Endothelial cell of umbilical vein (primary cell): ENCODE data around the gene ALAD. TPM values are rescaled to one million over a fixed set of nuclear protein-coding genes. Genes with fewer than 3 reads are reported as not detected.

Experiments
- BruUV-seq: library from RNA; stranded (reverse); fragments of 400-500 nt; replicated peaks from 2 replicates; lab custom pipeline; 2021; lab: Mats Ljungman, UMichigan
- CTCF ChIA-PET: fragments of 300-600, 350-600 bp; sonication (Branson Sonifier 250); formaldehyde crosslinking; loops from one replicate; lab custom pipeline; 2021; ENCODE audit warnings: antibody characterized with exemption, inconsistent platforms; lab: Charles Lee
- POLR2A ChIA-PET: fragments of 300-600, 350-600 bp; sonication (Branson Sonifier 250); formaldehyde crosslinking; loops from one replicate; lab custom pipeline; 2021; ENCODE audit warnings: antibody characterized with exemption, inconsistent platforms; lab: Charles Lee
- DNase-seq: peaks from one replicate; pipeline ENCODE4 v3.0.0-alpha.2; 2011; ENCODE audit warnings: low read depth, low spot score
- FAIRE-seq: peaks from 2 replicates; lab custom pipeline; 2011; peaks lifted over from hg19 to GRCh38; lab: Jason Lieb, UNC
- H2AFZ ChIP-seq: 2 replicates; pipeline ENCODE4 v1.6.0; 2012; ENCODE audit warnings: low read depth, low read length, control low read depth, inconsistent platforms
- H3K27ac ChIP-seq: 2 replicates; pipeline ENCODE4 v1.5.1; 2011; ENCODE audit warnings: low read depth, mild to moderate bottlenecking, control low read depth, low read length, moderate library complexity; ENCODE audit not compliant: insufficient read depth
- H3K27me3 ChIP-seq, 2 experiments: 2 replicates each; pipeline versions ENCODE4 v1.6.0 to v1.6.1; 2011; ENCODE audit warnings: low read length in 2 of 2, mixed read lengths in 1 of 2; ENCODE audit not compliant: control insufficient read depth in 2 of 2, insufficient read depth in 2 of 2
- H3K36me3 ChIP-seq, 2 experiments: 2 replicates in 1 of 2; 3 replicates in 1 of 2; pipeline ENCODE4 v1.5.1; 2011; ENCODE audit warnings: low read length in 2 of 2, mild to moderate bottlenecking in 1 of 2, moderate library complexity in 1 of 2; ENCODE audit not compliant: control insufficient read depth in 2 of 2, insufficient read depth in 2 of 2; ENCODE audit errors: extremely low read depth in 1 of 2
- H3K4me1 ChIP-seq: 3 replicates; pipeline ENCODE4 v1.5.1; 2011; ENCODE audit warnings: mild to moderate bottlenecking, low read length; ENCODE audit not compliant: control insufficient read depth, insufficient read depth; ENCODE audit errors: extremely low read depth
- H3K4me2 ChIP-seq: 2 replicates; pipeline ENCODE4 v1.6.1; 2011; ENCODE audit warnings: low read length, control low read depth, mixed read lengths; ENCODE audit not compliant: insufficient read depth
- H3K4me3 ChIP-seq, 3 experiments: fragments of 200-600 bp in 1 of 3; sonication (generic), shearing (Covaris generic) in 1 of 3; replicated peaks in 1 of 3; 2 replicates each; pipeline ENCODE4 v1.5.1; 2011 to 2016; ENCODE audit warnings: control low read depth in 3 of 3, low read length in 3 of 3, mild to moderate bottlenecking in 2 of 3, inconsistent platforms in 1 of 3, low read depth in 1 of 3, moderate library complexity in 1 of 3; ENCODE audit not compliant: insufficient read depth in 1 of 3
- H3K79me2 ChIP-seq: 2 replicates; pipeline ENCODE4 v1.6.0; 2012; ENCODE audit warnings: low read length, inconsistent platforms; ENCODE audit not compliant: control insufficient read depth, insufficient read depth
- H3K9ac ChIP-seq: replicated peaks from 2 replicates; pipeline ENCODE3; 2011; ENCODE audit warnings: low read length, control low read depth; ENCODE audit not compliant: insufficient read depth; ENCODE audit errors: extremely low read depth
- H3K9me1 ChIP-seq: replicated peaks from 3 replicates; pipeline ENCODE4 v1.6.0; 2011; ENCODE audit warnings: mild to moderate bottlenecking, low read length; ENCODE audit not compliant: control insufficient read depth, insufficient read depth; ENCODE audit errors: extremely low read depth
- H3K9me3 ChIP-seq: replicated peaks from 2 replicates; pipeline ENCODE4 v1.5.1; 2012; ENCODE audit warnings: low read length, inconsistent platforms; ENCODE audit not compliant: control insufficient read depth, insufficient read depth
- H4K20me1 ChIP-seq: replicated peaks from 2 replicates; pipeline ENCODE3; 2011; ENCODE audit warnings: mild to moderate bottlenecking, low read length; ENCODE audit not compliant: control insufficient read depth, insufficient read depth; ENCODE audit errors: extremely low read depth
- EZH2 ChIP-seq: IDR thresholded peaks from 2 replicates; pipeline ENCODE4 v1.6.1; 2012; ENCODE audit warnings: borderline replicate concordance, low read depth, mild to moderate bottlenecking, moderate library complexity, low read length, inconsistent platforms; ENCODE audit not compliant: severe bottlenecking
- FOS ChIP-seq: IDR thresholded peaks from 2 replicates; pipeline ENCODE4 v1.6.1; 2011; ENCODE audit warnings: mild to moderate bottlenecking, low read length, moderate library complexity, borderline replicate concordance; ENCODE audit not compliant: insufficient read depth
- GATA2 ChIP-seq: IDR thresholded peaks from 2 replicates; pipeline ENCODE4 v1.7.0; 2011; ENCODE audit warnings: low read depth, mild to moderate bottlenecking, moderate library complexity, mixed read lengths, low read length; ENCODE audit not compliant: insufficient read length, insufficient read depth
- JUN ChIP-seq: IDR thresholded peaks from 2 replicates; pipeline ENCODE4 v1.6.1; 2011; ENCODE audit warnings: borderline replicate concordance, low read depth; ENCODE audit not compliant: insufficient read length, insufficient read depth
- MYC ChIP-seq: IDR thresholded peaks from one replicate; pipeline ENCODE4 v1.6.1; 2011; ENCODE audit warnings: mild to moderate bottlenecking, low read depth, low read length
- POLR2A ChIP-seq: IDR thresholded peaks from 2 replicates; pipeline ENCODE4 v1.6.1; 2012; ENCODE audit warnings: low read depth, mild to moderate bottlenecking, control low read depth, low read length
- POLR2AphosphoS5 ChIP-seq: IDR thresholded peaks from 2 replicates; pipeline ENCODE4 v1.6.1; 2012; ENCODE audit warnings: low read depth, mild to moderate bottlenecking, control low read depth, low read length, moderate library complexity; ENCODE audit not compliant: insufficient read depth
- dilution Hi-C: fragments of 300-500 bp; cut with MboI; formaldehyde crosslinking; loops from one replicate; pipeline ENCODE4 v1.15.0; 2019; ENCODE audit warnings: low sequenced_read_pairs; ENCODE audit not compliant: extremely low pct_ligation_motif_present
- intact Hi-C: fragments of 100-400 bp; cut with micrococcal nuclease; formaldehyde crosslinking; loops from one replicate; pipeline ENCODE4 v1.10.0; 2022
- polyA plus RNA-seq, 4 experiments: library from polyadenylated mRNA; depleted of rRNA in 3 of 4; stranded (reverse) in 3 of 4; unstranded in 1 of 4; fragments of >200 nt; gene quantifications; 2 replicates each; pipeline versions ENCODE4 v1.2.1 to v1.2.3, GENCODE V29; 2011 to 2012; ENCODE audit warnings: missing spikeins in 1 of 4
- total RNA-seq: library from RNA; stranded (reverse); gene quantifications from 2 replicates; pipeline ENCODE4 v1.2.3, GENCODE V29; 2021
- TF ChIP-seq, protein P1 (sequence below): IDR thresholded peaks from 2 replicates; pipeline ENCODE4 v1.6.1; 2011; ENCODE audit not compliant: insufficient read depth, insufficient read length
- TF ChIP-seq, protein P2 (sequence below), 2 donors: IDR thresholded peaks; 1 replicate in 1 of 2; 2 replicates in 1 of 2; pipeline ENCODE4 v1.5.1; 2011; ENCODE audit warnings: low read length in 2 of 2, mild to moderate bottlenecking in 2 of 2, moderate library complexity in 2 of 2, control low read depth in 1 of 2, inconsistent platforms in 1 of 2, low read depth in 1 of 2; ENCODE audit not compliant: insufficient read depth in 1 of 2; ENCODE audit errors: extremely low read depth in 1 of 2

The ALAD gene
- total and polyA plus RNA-seq, 2 donors (not counting 3 experiments of a cell fraction or from before 2014, with no cell fraction given), result 12.8 to 29.5 TPM

DNA sequence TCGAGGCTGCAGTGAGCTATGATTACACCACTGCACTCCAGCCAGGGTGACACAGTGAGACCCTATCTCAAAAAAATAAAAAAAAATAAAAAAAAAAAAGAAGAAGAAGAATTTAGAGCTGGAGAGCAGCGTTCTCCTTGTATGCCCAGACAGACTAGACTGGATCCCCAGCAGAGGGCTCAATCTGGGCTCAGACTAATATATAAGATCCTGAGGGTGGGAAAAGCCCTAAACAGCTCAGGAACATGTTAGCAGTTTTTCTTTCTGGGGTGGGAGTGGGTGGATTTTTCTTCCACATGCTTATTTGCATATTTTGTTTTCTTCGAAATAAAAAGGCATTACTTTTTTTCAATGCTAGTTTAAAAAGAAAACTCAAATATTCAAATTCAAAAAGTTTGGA is 52.6 kb downstream of the ALAD start:
- intact Hi-C loops (no loop called here), dilution Hi-C loops (no loop called here)
- POLR2A ChIA-PET, result interaction anchor here (0.9 kb wide), 1 partner anchor 8 kb away, joined by 3 read pairs; the partner anchor contains the start of gene WDR31
- no peaks in the 10 kb centered on the region for H3K79me2 ChIP-seq
- H3K4me1 ChIP-seq, result peaks cover 3% of the 10 kb centered on the region
- no peak overlapping the region for H3K27ac ChIP-seq
- FAIRE-seq, result no peak
- no peak overlapping the region for H3K9ac ChIP-seq
- no peaks in the 10 kb centered on the region for H3K36me3 ChIP-seq
- TF ChIP-seq MYC, result no peak
- no peak for TF ChIP-seq POLR2AphosphoS5
- no peak for TF ChIP-seq GATA2
- no peak for TF ChIP-seq POLR2A
- TF ChIP-seq, protein P1, sequence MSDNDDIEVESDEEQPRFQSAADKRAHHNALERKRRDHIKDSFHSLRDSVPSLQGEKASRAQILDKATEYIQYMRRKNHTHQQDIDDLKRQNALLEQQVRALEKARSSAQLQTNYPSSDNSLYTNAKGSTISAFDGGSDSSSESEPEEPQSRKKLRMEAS, result no peak
- peaks cover 38 to 52% of the 10 kb centered on the region in 2 experiments for H3K27me3 ChIP-seq
- H3K4me2 ChIP-seq, result no peak overlapping the region
- DNase-seq, result no peak
- no TSS peak for BruUV-seq
- H3K9me3 ChIP-seq, result no peaks in the 10 kb centered on the region
- H4K20me1 ChIP-seq, result no peaks in the 10 kb centered on the region
- CTCF ChIA-PET, result interaction anchor here (0.8 to 1.7 kb wide), 3 partner anchors 11 to 51 kb away, joined by 3 to 5 read pairs (median 3); partner anchors contain the start of gene HDHD3
- H2AFZ ChIP-seq, result no peak overlapping the region
- H3K9me1 ChIP-seq, result no peaks in the 10 kb centered on the region
- no peak overlapping the region for H3K4me3 ChIP-seq

DNA sequence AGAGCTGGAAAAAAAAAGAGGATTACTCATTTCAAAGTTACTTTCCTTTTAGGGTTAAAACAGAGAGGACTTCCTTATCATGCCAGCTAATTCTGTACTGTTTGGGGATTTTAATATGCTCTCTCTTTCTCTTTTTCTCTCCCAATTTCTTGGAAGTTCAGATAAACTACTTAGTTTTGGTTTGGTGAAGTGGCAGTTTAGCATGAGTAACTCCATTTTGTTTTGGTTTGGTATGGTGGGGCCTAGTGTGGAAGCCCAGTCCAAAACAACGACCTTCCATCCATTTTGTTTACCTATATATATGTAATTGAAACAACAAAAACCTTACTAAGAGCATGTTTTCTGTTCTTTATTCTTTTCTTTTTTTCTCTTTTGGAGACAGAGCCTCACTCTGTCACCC is 55.4 kb downstream of the ALAD start:
- POLR2A ChIA-PET, result no interaction called here
- CTCF ChIA-PET, result no interaction called here

More for the DNA sequence above, 55.4 kb downstream of the ALAD start:
- dilution Hi-C loops, result no loop called here
- no peaks in the 10 kb centered on the region for H3K9me1 ChIP-seq
- DNase-seq (no peak), FAIRE-seq (no peak)
- H4K20me1 ChIP-seq, result no peaks in the 10 kb centered on the region
- H3K4me2 ChIP-seq, result no peak overlapping the region
- H3K79me2 ChIP-seq, result no peaks in the 10 kb centered on the region
- intact Hi-C loops, result no loop called here
- peaks cover 4% of the 10 kb centered on the region for H3K4me1 ChIP-seq
- no peaks in the 10 kb centered on the region for H3K9me3 ChIP-seq
- no peak overlapping the region for H3K4me3 ChIP-seq
- H2AFZ ChIP-seq, result no peak overlapping the region
- no peak overlapping the region for H3K27ac ChIP-seq
- H3K36me3 ChIP-seq, result no peaks in the 10 kb centered on the region
- no TSS peak for BruUV-seq
- TF ChIP-seq, protein P2, sequence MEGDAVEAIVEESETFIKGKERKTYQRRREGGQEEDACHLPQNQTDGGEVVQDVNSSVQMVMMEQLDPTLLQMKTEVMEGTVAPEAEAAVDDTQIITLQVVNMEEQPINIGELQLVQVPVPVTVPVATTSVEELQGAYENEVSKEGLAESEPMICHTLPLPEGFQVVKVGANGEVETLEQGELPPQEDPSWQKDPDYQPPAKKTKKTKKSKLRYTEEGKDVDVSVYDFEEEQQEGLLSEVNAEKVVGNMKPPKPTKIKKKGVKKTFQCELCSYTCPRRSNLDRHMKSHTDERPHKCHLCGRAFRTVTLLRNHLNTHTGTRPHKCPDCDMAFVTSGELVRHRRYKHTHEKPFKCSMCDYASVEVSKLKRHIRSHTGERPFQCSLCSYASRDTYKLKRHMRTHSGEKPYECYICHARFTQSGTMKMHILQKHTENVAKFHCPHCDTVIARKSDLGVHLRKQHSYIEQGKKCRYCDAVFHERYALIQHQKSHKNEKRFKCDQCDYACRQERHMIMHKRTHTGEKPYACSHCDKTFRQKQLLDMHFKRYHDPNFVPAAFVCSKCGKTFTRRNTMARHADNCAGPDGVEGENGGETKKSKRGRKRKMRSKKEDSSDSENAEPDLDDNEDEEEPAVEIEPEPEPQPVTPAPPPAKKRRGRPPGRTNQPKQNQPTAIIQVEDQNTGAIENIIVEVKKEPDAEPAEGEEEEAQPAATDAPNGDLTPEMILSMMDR (IDR thresholded peaks at IDR 0.05; ENCODE audit: extremely low read depth in 1 of 2, insufficient read depth in 1 of 2, low read depth in 1 of 2, low read length in 2 of 2), result no peak
- TF ChIP-seq, protein P1, result no peak
- TF ChIP-seq GATA2 (no peak), FOS (no peak), MYC (no peak), EZH2 (no peak), JUN (no peak), POLR2A (no peak), POLR2AphosphoS5 (no peak)
- peaks cover 24 to 36% of the 10 kb centered on the region in 2 experiments for H3K27me3 ChIP-seq
- H3K9ac ChIP-seq, result no peak overlapping the region
